HEK293 (cell line): ENCODE measurements around the gene SP5.

Experiments used
- CTCF ChIA-PET: fragments of 350-600 bp; formaldehyde crosslinking; extraction: SDS; loops from one replicate; lab custom pipeline; 2021; ENCODE audit warnings: antibody characterized with exemption; lab: Yijun Ruan, JAX
- POLR2A ChIA-PET: fragments of 300-600 bp; formaldehyde crosslinking; extraction: SDS; loops from one replicate; lab custom pipeline; 2020; ENCODE audit warnings: antibody characterized with exemption, inconsistent platforms; lab: Yijun Ruan, JAX
- H3K27ac ChIP-seq: fragments of 200-500 bp; sonication (Bioruptor generic); 2 replicates; pipeline ENCODE4 v1.5.1; 2014; ENCODE audit warnings: low read depth, low read length, control low read depth, inconsistent platforms; ENCODE audit errors: extremely low read depth
- H3K36me3 ChIP-seq, 2 experiments: fragments of 200-500 bp in 1 of 2; sonication (Bioruptor generic) in 1 of 2; 1 replicate in 1 of 2; 2 replicates in 1 of 2; pipeline ENCODE4 v1.5.1; 2014 to 2017; ENCODE audit warnings: inconsistent platforms in 2 of 2, low read length in 2 of 2; ENCODE audit not compliant: control insufficient read depth in 2 of 2, insufficient read depth in 1 of 2
- H3K4me1 ChIP-seq: fragments of 200-500 bp; sonication (Bioruptor generic); 2 replicates; pipeline ENCODE4 v1.5.1; 2014; ENCODE audit warnings: mild to moderate bottlenecking, low read length, inconsistent platforms; ENCODE audit not compliant: control insufficient read depth, insufficient read depth
- H3K4me3 ChIP-seq: 2 replicates; pipeline ENCODE4 v1.5.1; 2011; ENCODE audit warnings: low read depth, mild to moderate bottlenecking, control low read depth, low read length, moderate library complexity
- H3K9me3 ChIP-seq: fragments of 200-500 bp; sonication (Bioruptor generic); 2 replicates; pipeline ENCODE4 v1.5.1; 2014; ENCODE audit warnings: low read depth, low read length, inconsistent platforms; ENCODE audit not compliant: control insufficient read depth, insufficient read depth
- ELK4 ChIP-seq: IDR thresholded peaks from 2 replicates; pipeline ENCODE4 v1.6.1; 2011; ENCODE audit warnings: mild to moderate bottlenecking, low read depth, low read length, borderline replicate concordance
- GLI2 ChIP-seq: fragments of 450-650 bp; formaldehyde crosslinking; IDR thresholded peaks from 2 replicates; pipeline ENCODE4; 2017; ENCODE audit warnings: missing biosample characterization, missing genetic modification characterization, low read depth, borderline replicate concordance
- KLF10 ChIP-seq: fragments of 450-650 bp; IDR thresholded peaks from 2 replicates; pipeline ENCODE4 v1.5.1; 2018; ENCODE audit warnings: missing biosample characterization, mild to moderate bottlenecking, missing genetic modification characterization
- KLF16 ChIP-seq: fragments of 450-650 bp; formaldehyde crosslinking; IDR thresholded peaks from 2 replicates; pipeline ENCODE4 v1.5.1; 2017; ENCODE audit warnings: missing biosample characterization, missing genetic modification characterization
- KLF8 ChIP-seq: fragments of 450-650 bp; formaldehyde crosslinking; IDR thresholded peaks from 2 replicates; pipeline ENCODE4 v1.5.1; 2016; ENCODE audit warnings: missing biosample characterization, missing genetic modification characterization
- PRDM4 ChIP-seq: fragments of 450-650 bp; formaldehyde crosslinking; IDR thresholded peaks from 2 replicates; pipeline ENCODE4 v1.5.1; 2017; ENCODE audit warnings: missing biosample characterization, missing genetic modification characterization
- TRIM28 ChIP-seq: IDR thresholded peaks from 2 replicates; pipeline ENCODE4 v1.6.1; 2011; ENCODE audit warnings: low read length, control low read depth, borderline replicate concordance
- TSHZ1 ChIP-seq: fragments of 450-650 bp; formaldehyde crosslinking; IDR thresholded peaks from 2 replicates; pipeline ENCODE4 v1.5.1; 2016; ENCODE audit warnings: missing biosample characterization, missing genetic modification characterization, borderline replicate concordance
- WT1 ChIP-seq: fragments of 450-650 bp; formaldehyde crosslinking; IDR thresholded peaks from 2 replicates; pipeline ENCODE4 v1.5.1; 2016; ENCODE audit warnings: missing biosample characterization, missing genetic modification characterization
- ZFHX2 ChIP-seq: fragments of 450-650 bp; formaldehyde crosslinking; conservative IDR thresholded peaks from 2 replicates; pipeline ENCODE4 v1.5.1; 2016; ENCODE audit warnings: missing biosample characterization, missing genetic modification characterization
- ZNF121 ChIP-seq: fragments of 450-650 bp; formaldehyde crosslinking; IDR thresholded peaks from 2 replicates; pipeline ENCODE4 v1.5.1; 2016; ENCODE audit warnings: missing biosample characterization, missing genetic modification characterization
- ZNF169 ChIP-seq: fragments of 450-650 bp; formaldehyde crosslinking; IDR thresholded peaks from 2 replicates; pipeline ENCODE4 v1.5.1; 2016; ENCODE audit warnings: missing biosample characterization, missing genetic modification characterization
- ZNF174 ChIP-seq: fragments of 450-650 bp; formaldehyde crosslinking; IDR thresholded peaks from 2 replicates; pipeline ENCODE4 v1.5.0; 2017; ENCODE audit warnings: missing biosample characterization, mild to moderate bottlenecking, missing genetic modification characterization
- ZNF175 ChIP-seq: fragments of 450-650 bp; formaldehyde crosslinking; IDR thresholded peaks from 2 replicates; pipeline ENCODE4 v1.5.1; 2016; ENCODE audit warnings: missing biosample characterization, missing genetic modification characterization
- ZNF184 ChIP-seq: fragments of 450-650 bp; IDR thresholded peaks from 2 replicates; pipeline ENCODE4 v1.5.1; 2018; ENCODE audit warnings: missing biosample characterization, mild to moderate bottlenecking, missing genetic modification characterization
- ZNF248 ChIP-seq: fragments of 450-650 bp; formaldehyde crosslinking; IDR thresholded peaks from 2 replicates; pipeline ENCODE4 v1.5.1; 2017; ENCODE audit warnings: missing biosample characterization, missing genetic modification characterization
- ZNF302 ChIP-seq: fragments of 450-650 bp; formaldehyde crosslinking; IDR thresholded peaks from 2 replicates; pipeline ENCODE4 v1.5.1; 2016; ENCODE audit warnings: missing biosample characterization, missing genetic modification characterization, low read depth
- ZNF664 ChIP-seq: fragments of 450-650 bp; formaldehyde crosslinking; IDR thresholded peaks from 2 replicates; pipeline ENCODE4 v1.5.1; 2016; ENCODE audit warnings: missing biosample characterization, missing genetic modification characterization
- ZNF747 ChIP-seq: fragments of 450-650 bp; formaldehyde crosslinking; IDR thresholded peaks from 2 replicates; pipeline ENCODE4 v1.5.1; 2016; ENCODE audit warnings: missing biosample characterization, missing genetic modification characterization
- ZNF830 ChIP-seq: fragments of 450-650 bp; IDR thresholded peaks from 2 replicates; pipeline ENCODE4 v1.5.0; 2018; ENCODE audit warnings: missing biosample characterization, missing genetic modification characterization, low read depth, mild to moderate bottlenecking, moderate library complexity
- ZSCAN16 ChIP-seq: fragments of 450-650 bp; formaldehyde crosslinking; IDR thresholded peaks from 2 replicates; pipeline ENCODE4 v1.5.1; 2016; ENCODE audit warnings: missing biosample characterization, missing genetic modification characterization
- ZXDB ChIP-seq: fragments of 450-650 bp; formaldehyde crosslinking; IDR thresholded peaks from 2 replicates; pipeline ENCODE4 v1.5.1; 2016; ENCODE audit warnings: missing biosample characterization, missing genetic modification characterization
- TF ChIP-seq, protein P1 (sequence below): fragments of 450-650 bp; formaldehyde crosslinking; IDR thresholded peaks from 2 replicates; pipeline ENCODE4 v1.5.1; 2016; ENCODE audit warnings: missing biosample characterization, missing genetic modification characterization

Gene SP5

DNA sequence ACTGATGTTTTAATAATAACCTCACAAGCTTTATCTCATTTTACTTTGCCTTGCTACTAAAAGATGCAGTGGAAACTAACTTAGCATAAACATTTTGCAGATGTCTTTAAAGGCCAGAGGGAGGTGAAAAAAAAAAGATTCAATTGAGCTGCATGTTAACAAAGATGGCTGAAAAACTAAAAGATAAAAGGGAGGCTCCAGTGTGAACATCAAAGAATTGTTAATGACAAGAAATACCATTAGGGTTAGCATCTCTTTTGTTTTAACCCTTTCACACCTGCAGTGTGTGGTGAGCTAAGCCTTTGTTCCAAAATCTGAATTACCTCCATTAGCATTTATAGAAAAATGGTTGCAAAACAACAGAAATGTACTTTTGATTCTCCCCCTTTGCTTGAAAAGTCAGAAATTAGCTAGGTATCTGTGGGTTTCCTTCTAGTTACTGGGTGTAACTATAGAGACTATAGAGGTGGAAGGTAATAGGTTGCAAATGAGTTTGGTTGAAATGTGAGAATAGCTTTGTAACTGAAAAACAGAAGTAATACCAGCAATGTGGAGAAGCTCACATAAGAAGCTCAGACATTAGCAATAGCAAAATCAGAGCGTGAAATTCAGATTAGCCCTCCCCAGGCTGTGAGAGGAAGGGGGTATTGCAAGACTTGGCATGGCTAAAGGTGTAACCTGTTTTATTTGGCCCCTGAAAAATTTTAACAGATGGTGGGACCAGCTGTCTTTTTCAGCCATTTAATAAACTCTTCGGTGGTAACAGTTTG is 34.8 kb upstream of the SP5 start:
- POLR2A ChIA-PET: no interaction called here
- peaks cover 8% of the 10 kb centered on the region; the same call in 1 of the 2 replicates for H3K4me1 ChIP-seq
- CTCF ChIA-PET: interaction anchor here (0.6 to 1.9 kb wide), 8 partner anchors 9 to 525 kb away, joined by 3 to 10 read pairs (median 3); partner anchors contain the start of gene GAD1
- no peak overlapping the region for H3K4me3 ChIP-seq
- TF ChIP-seq ZNF121 (tag by site-specific recombination) (no peak), PRDM4 (tag by site-specific recombination) (no peak), TRIM28 (no peak), ZSCAN16 (tag by site-specific recombination) (no peak), GLI2 (tag by site-specific recombination) (no peak), ZNF248 (tag by site-specific recombination) (no peak), KLF8 (tag by site-specific recombination) (no peak), ZFHX2 (tag by site-specific recombination) (no peak), ZNF830 (tag by site-specific recombination) (no peak), TSHZ1 (tag by site-specific recombination) (no peak), ZNF169 (tag by site-specific recombination) (no peak), KLF16 (tag by site-specific recombination) (no peak), ZNF664 (tag by site-specific recombination) (no peak), ZXDB (tag by site-specific recombination) (no peak), ZNF175 (tag by site-specific recombination) (no peak), ZNF302 (tag by site-specific recombination) (no peak), ZNF184 (tag by site-specific recombination) (no peak), ZNF747 (no peak)
- TF ChIP-seq, protein P1, sequence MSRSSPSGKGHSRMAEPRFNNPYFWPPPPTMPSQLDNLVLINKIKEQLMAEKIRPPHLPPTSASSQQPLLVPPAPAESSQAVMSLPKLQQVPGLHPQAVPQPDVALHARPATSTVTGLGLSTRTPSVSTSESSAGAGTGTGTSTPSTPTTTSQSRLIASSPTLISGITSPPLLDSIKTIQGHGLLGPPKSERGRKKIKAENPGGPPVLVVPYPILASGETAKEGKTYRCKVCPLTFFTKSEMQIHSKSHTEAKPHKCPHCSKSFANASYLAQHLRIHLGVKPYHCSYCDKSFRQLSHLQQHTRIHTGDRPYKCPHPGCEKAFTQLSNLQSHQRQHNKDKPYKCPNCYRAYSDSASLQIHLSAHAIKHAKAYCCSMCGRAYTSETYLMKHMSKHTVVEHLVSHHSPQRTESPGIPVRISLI (tag by site-specific recombination): no peak
- H3K36me3 ChIP-seq: no peaks in the 10 kb centered on the region
- no peaks in the 10 kb centered on the region for H3K9me3 ChIP-seq
- no peak overlapping the region for H3K27ac ChIP-seq

DNA sequence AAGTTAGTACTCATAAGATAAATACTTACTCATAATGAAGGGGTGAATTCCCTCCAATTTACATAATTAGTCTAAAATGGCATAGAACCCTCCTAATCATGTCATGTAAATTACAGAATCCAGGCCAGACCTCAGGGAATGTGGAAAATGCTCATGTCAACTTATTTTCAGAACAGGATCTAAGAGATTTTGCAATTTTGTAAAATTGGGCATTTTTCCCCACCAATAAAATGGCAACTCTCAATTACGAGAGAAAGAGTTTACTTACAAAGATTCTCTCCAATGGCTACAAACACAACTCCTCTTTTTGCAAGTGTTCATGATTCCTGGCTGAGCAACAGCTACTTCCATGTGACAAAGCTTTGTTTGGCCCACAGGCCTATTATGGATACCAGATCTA is 33.8 kb upstream of the SP5 start:
- peaks cover 8% of the 10 kb centered on the region; the same call in 1 of the 2 replicates for H3K4me1 ChIP-seq
- no peaks in the 10 kb centered on the region for H3K36me3 ChIP-seq
- CTCF ChIA-PET: interaction anchor here (0.6 kb wide), 1 partner anchor 8 kb away, joined by 3 read pairs; no protein-coding TSS in a partner anchor
- no peak overlapping the region for H3K4me3 ChIP-seq
- POLR2A ChIA-PET: no interaction called here
- no peaks in the 10 kb centered on the region for H3K9me3 ChIP-seq
- no peak overlapping the region for H3K27ac ChIP-seq
- TF ChIP-seq KLF16 (tag by site-specific recombination) (no peak), ZNF174 (tag by site-specific recombination) (no peak), ZNF248 (tag by site-specific recombination) (no peak), ELK4 (no peak), KLF10 (no peak), WT1 (tag by site-specific recombination) (no peak)
- TF ChIP-seq, all 188 proteins: peak for 0
